ENCODE data around the gene ZNF518A.

DNA sequence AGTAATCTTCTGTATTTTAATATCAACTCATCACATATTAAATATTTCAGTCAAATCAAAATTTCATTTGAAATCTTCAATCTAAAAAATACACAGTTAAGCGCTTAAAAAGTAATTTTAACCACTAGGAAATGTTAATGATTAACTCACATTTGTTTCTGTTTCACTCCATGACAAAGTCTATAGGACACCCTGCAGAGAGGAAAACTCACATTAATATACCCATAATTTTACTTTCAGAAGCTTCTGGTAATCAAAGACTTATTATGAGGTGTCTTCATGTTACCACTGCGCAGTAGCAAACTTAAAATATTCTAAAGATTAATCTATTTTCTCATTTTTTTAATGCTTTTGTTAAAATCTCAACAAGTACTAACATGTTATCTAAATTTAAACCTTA lies 41.0 kb upstream of the ZNF518A start:
- TF ChIP-seq CTCF (IDR thresholded peaks at IDR 0.05) (peak in 1 of 4 donors; percentile 23), POLR2A (IDR thresholded peaks at IDR 0.05) (no peak)

Measured in right lobe of liver (tissue), 4 donors.